ENCODE measurements around the gene CARD9. TPM values are rescaled to one million over a fixed set of nuclear protein-coding genes. Genes with fewer than 3 reads are reported as not detected.

The CARD9 gene
- total RNA-seq, 5 donors from 2014 or later (not counting 1 experiment from before 2014, with no cell fraction given): 0.43 to 1.4 (median 0.76) TPM

- no peaks in the 10 kb centered on the region for H3K36me3 Mint-ChIP-seq
Measured at GRCh38 chr9:136327304-136327974, 46.0 kb downstream of the CARD9 start, which contains the start of gene GPSM1. GPSM1 (plus strand) TSS chr9:136327539; CDS start chr9:136327696, 157 bp downstream.

GRCh38 chr9:136326761-136327303 lies 46.6 kb downstream of the CARD9 start:
- H3K27ac Mint-ChIP-seq: no peak overlapping the region
- H3K9me3 ChIP-seq: no peaks in the 10 kb centered on the region
- H3K4me3 ChIP-seq (ENCODE audit: control insufficient read depth in 1 of 2, extremely low read depth in 1 of 2, low read length in 1 of 2): peak overlapping the region; percentile 32 to 33
- CTCF ChIA-PET: no interaction called here
- DNase-seq: no peak
- H3K36me3 Mint-ChIP-seq: no peaks in the 10 kb centered on the region
- peak in 1 of 4 experiments; percentile 10 for ATAC-seq (replicated peaks in 1 of 4)
- peak overlapping the region; percentile 62 to 72 (median 65) for H3K4me3 Mint-ChIP-seq
- H3K4me1 ChIP-seq (ENCODE audit: control insufficient read depth in 1 of 2, extremely low read depth in 1 of 2, insufficient read depth in 2 of 2, low read length in 2 of 2): peaks cover 0 to 33% of the 10 kb centered on the region in 2 experiments
- no peak overlapping the region for H3K27ac ChIP-seq (ENCODE audit: low read length)
- H3K4me1 Mint-ChIP-seq: peaks cover 4 to 6% (median 4%) of the 10 kb centered on the region in 3 donors
- POLR2A ChIA-PET: no interaction called here
- H3K27me3 Mint-ChIP-seq: peaks cover 0 to 3% of the 10 kb centered on the region in 2 donors
- H3K36me3 ChIP-seq (ENCODE audit: control insufficient read depth in 2 of 2, extremely low read depth in 1 of 2, insufficient read depth in 1 of 2, low read length in 1 of 2): no peaks in the 10 kb centered on the region
- H3K27me3 ChIP-seq (replicated peaks in 1 of 2; ENCODE audit: control insufficient read depth in 2 of 2, extremely low read depth in 1 of 2, insufficient read depth in 2 of 2, low read length in 1 of 2): peaks cover 0 to 39% of the 10 kb centered on the region in 2 experiments
- WGBS (ENCODE audit: insufficient coverage): 34% methylated on average over 12 of the region's 17 CpGs
- no peaks in the 10 kb centered on the region for H3K9me3 Mint-ChIP-seq

More at GRCh38 chr9:136327304-136327974, 46.0 kb downstream of the CARD9 start, which contains the start of gene GPSM1:
- Mint-ChIP-seq H3K9me3 (no peaks in the 10 kb centered on the region), H3K27me3 (peaks cover 0 to 3% of the 10 kb centered on the region in 2 donors), H3K4me1 (peaks cover 4 to 6% (median 4%) of the 10 kb centered on the region in 3 donors), H3K27ac (no peak within 1 kb of the TSS), H3K4me3 (peak within 1 kb of the TSS; percentile 62 to 72 (median 65))
- ATAC-seq (replicated peaks in 1 of 4) (peak; percentile 65 to 78 (median 68)), DNase-seq (peak in 22 of 35 experiments; percentile 8 to 61 (median 29))
- peak within 1 kb of the TSS; percentile 32 to 39 for H3K4me3 ChIP-seq (ENCODE audit: control insufficient read depth in 1 of 2, extremely low read depth in 1 of 2, low read length in 1 of 2)
- no peaks in the 10 kb centered on the region for H3K9me3 ChIP-seq
- H3K36me3 ChIP-seq (ENCODE audit: control insufficient read depth in 2 of 2, extremely low read depth in 1 of 2, insufficient read depth in 1 of 2, low read length in 1 of 2): no peaks in the 10 kb centered on the region
- peaks cover 0 to 39% of the 10 kb centered on the region in 2 experiments for H3K27me3 ChIP-seq (replicated peaks in 1 of 2; ENCODE audit: control insufficient read depth in 2 of 2, extremely low read depth in 1 of 2, insufficient read depth in 2 of 2, low read length in 1 of 2)
- peaks cover 0 to 35% of the 10 kb centered on the region in 2 experiments for H3K4me1 ChIP-seq (ENCODE audit: control insufficient read depth in 1 of 2, extremely low read depth in 1 of 2, insufficient read depth in 2 of 2, low read length in 2 of 2)
- under 1% methylated on average over 64 of the region's 88 CpGs for WGBS (ENCODE audit: insufficient coverage)
- H3K27ac ChIP-seq (ENCODE audit: low read length): no peak within 1 kb of the TSS
- POLR2A ChIA-PET: interaction anchor here in 1 of 2 donors (0.6 kb wide), 1 partner anchor 1226 kb away, joined by 3 read pairs; no protein-coding TSS in a partner anchor
- CTCF ChIA-PET: no interaction called here

- POLR2A ChIA-PET: no interaction called here
Measured at GRCh38 chr9:136326061-136326760, 47.3 kb downstream of the CARD9 start.

GRCh38 chr9:136325358-136325757 lies 48.1 kb downstream of the CARD9 start:
- CTCF ChIA-PET: no interaction called here
- Mint-ChIP-seq H3K27me3 (peaks cover 0 to 3% of the 10 kb centered on the region in 2 donors), H3K4me1 (peaks cover 4 to 6% (median 4%) of the 10 kb centered on the region in 3 donors)

More at GRCh38 chr9:136326061-136326760, 47.3 kb downstream of the CARD9 start:
- Histone ChIP-seq H3K36me3 (ENCODE audit: control insufficient read depth in 2 of 2, extremely low read depth in 1 of 2, insufficient read depth in 1 of 2, low read length in 1 of 2) (no peaks in the 10 kb centered on the region), H3K9me3 (no peaks in the 10 kb centered on the region), H3K27me3 (replicated peaks in 1 of 2; ENCODE audit: control insufficient read depth in 2 of 2, extremely low read depth in 1 of 2, insufficient read depth in 2 of 2, low read length in 1 of 2) (peaks cover 0 to 39% of the 10 kb centered on the region in 2 experiments), H3K27ac (ENCODE audit: low read length) (no peak overlapping the region), H3K4me1 (ENCODE audit: control insufficient read depth in 1 of 2, extremely low read depth in 1 of 2, insufficient read depth in 2 of 2, low read length in 2 of 2) (peaks cover 0 to 31% of the 10 kb centered on the region in 2 experiments), H3K4me3 (ENCODE audit: control insufficient read depth in 1 of 2, extremely low read depth in 1 of 2, low read length in 1 of 2) (no peak overlapping the region)
- no peak for DNase-seq
- no peak for ATAC-seq (replicated peaks in 1 of 4)
- no peaks in the 10 kb centered on the region for H3K36me3 Mint-ChIP-seq
- CTCF ChIA-PET: no interaction called here
- WGBS (ENCODE audit: insufficient coverage): 39% methylated on average over 16 of the region's 28 CpGs
- no peaks in the 10 kb centered on the region for H3K9me3 Mint-ChIP-seq
- peak overlapping the region; percentile 6 to 65 (median 62) for H3K4me3 Mint-ChIP-seq
- H3K27ac Mint-ChIP-seq: no peak overlapping the region
- peaks cover 0 to 3% of the 10 kb centered on the region in 2 donors for H3K27me3 Mint-ChIP-seq
- H3K4me1 Mint-ChIP-seq: peaks cover 4 to 6% (median 4%) of the 10 kb centered on the region in 3 donors

GRCh38 chr9:136324501-136325300 lies 48.8 kb downstream of the CARD9 start:
- Mint-ChIP-seq H3K27ac (no peak overlapping the region), H3K4me3 (no peak overlapping the region), H3K36me3 (no peaks in the 10 kb centered on the region), H3K4me1 (peaks cover 4 to 6% (median 4%) of the 10 kb centered on the region in 3 donors), H3K27me3 (peaks cover 0 to 3% of the 10 kb centered on the region in 2 donors), H3K9me3 (no peaks in the 10 kb centered on the region)
- ATAC-seq (replicated peaks in 1 of 4): no peak
- no peak overlapping the region for H3K4me3 ChIP-seq (ENCODE audit: control insufficient read depth in 1 of 2, extremely low read depth in 1 of 2, low read length in 1 of 2)
- DNase-seq: no peak
- no peak overlapping the region for H3K27ac ChIP-seq (ENCODE audit: low read length)
- ChIA-PET POLR2A (no interaction called here), CTCF (no interaction called here)
- peaks cover 0 to 39% of the 10 kb centered on the region in 2 experiments for H3K27me3 ChIP-seq (replicated peaks in 1 of 2; ENCODE audit: control insufficient read depth in 2 of 2, extremely low read depth in 1 of 2, insufficient read depth in 2 of 2, low read length in 1 of 2)
- 83% methylated on average over 21 of the region's 24 CpGs for WGBS (ENCODE audit: insufficient coverage)
- peaks cover 0 to 31% of the 10 kb centered on the region in 2 experiments for H3K4me1 ChIP-seq (ENCODE audit: control insufficient read depth in 1 of 2, extremely low read depth in 1 of 2, insufficient read depth in 2 of 2, low read length in 2 of 2)
- no peaks in the 10 kb centered on the region for H3K36me3 ChIP-seq (ENCODE audit: control insufficient read depth in 2 of 2, extremely low read depth in 1 of 2, insufficient read depth in 1 of 2, low read length in 1 of 2)
- H3K9me3 ChIP-seq: no peaks in the 10 kb centered on the region

More at GRCh38 chr9:136325358-136325757, 48.1 kb downstream of the CARD9 start:
- no peak overlapping the region for H3K4me3 ChIP-seq (ENCODE audit: control insufficient read depth in 1 of 2, extremely low read depth in 1 of 2, low read length in 1 of 2)
- peaks cover 0 to 31% of the 10 kb centered on the region in 2 experiments for H3K4me1 ChIP-seq (ENCODE audit: control insufficient read depth in 1 of 2, extremely low read depth in 1 of 2, insufficient read depth in 2 of 2, low read length in 2 of 2)
- Mint-ChIP-seq H3K27ac (no peak overlapping the region), H3K9me3 (no peaks in the 10 kb centered on the region), H3K4me3 (peak overlapping the region in 1 of 3 donors; percentile 6), H3K36me3 (no peaks in the 10 kb centered on the region)
- 93% methylated on average over 13 of the region's 13 CpGs for WGBS (ENCODE audit: insufficient coverage)
- DNase-seq: no peak
- H3K27me3 ChIP-seq (replicated peaks in 1 of 2; ENCODE audit: control insufficient read depth in 2 of 2, extremely low read depth in 1 of 2, insufficient read depth in 2 of 2, low read length in 1 of 2): peaks cover 0 to 39% of the 10 kb centered on the region in 2 experiments
- ATAC-seq (replicated peaks in 1 of 4): no peak
- no peak overlapping the region for H3K27ac ChIP-seq (ENCODE audit: low read length)
- POLR2A ChIA-PET: no interaction called here
- no peaks in the 10 kb centered on the region for H3K36me3 ChIP-seq (ENCODE audit: control insufficient read depth in 2 of 2, extremely low read depth in 1 of 2, insufficient read depth in 1 of 2, low read length in 1 of 2)
- no peaks in the 10 kb centered on the region for H3K9me3 ChIP-seq
